OCI-LY3 (cell line): ENCODE results near the gene CERKL.
A peak's percentile ranks its signal among the peaks of the same experiment; 100 is the strongest.

Experiments used
- H2AFZ ChIP-seq: fragments of 200-600, 300-600 bp; shearing (Covaris generic); 2 replicates; pipeline ENCODE4 v1.6.0; 2014; ENCODE audit warnings: antibody characterized with exemption, low read depth, low read length
- H3K27ac ChIP-seq: fragments of 200-600, 300-600 bp; sonication (generic); 2 replicates; pipeline ENCODE4 v1.5.1; 2014; ENCODE audit warnings: mild to moderate bottlenecking, low read length, moderate library complexity, mixed read lengths
- H3K27me3 ChIP-seq: fragments of 200-600, 300-600 bp; sonication (generic); 2 replicates; pipeline ENCODE4 v1.6.1; 2014; ENCODE audit warnings: low read depth, low read length, mixed read lengths
- H3K36me3 ChIP-seq: fragments of 200-600, 300-600 bp; sonication (generic); replicated peaks from 2 replicates; pipeline ENCODE3; 2014; ENCODE audit warnings: low read depth, low read length, mixed read lengths
- H3K4me1 ChIP-seq: fragments of 300-600, 200-600 bp; sonication (generic); 2 replicates; pipeline ENCODE4 v1.6.1; 2014; ENCODE audit warnings: low read length, mixed read lengths
- H3K4me2 ChIP-seq: fragments of 200-600, 300-600 bp; sonication (generic); 2 replicates; pipeline ENCODE4 v1.6.1; 2014; ENCODE audit warnings: low read length, mixed read lengths
- H3K4me3 ChIP-seq: fragments of 300-600, 200-600 bp; sonication (generic); 2 replicates; pipeline ENCODE4 v1.5.1; 2014; ENCODE audit warnings: antibody characterized with exemption, mild to moderate bottlenecking, low read length, moderate library complexity
- H3K79me2 ChIP-seq: fragments of 300-600, 200-600 bp; shearing (Covaris generic); 2 replicates; pipeline ENCODE4 v1.6.1; 2014; ENCODE audit warnings: mild to moderate bottlenecking, low read length, mixed read lengths
- H3K9ac ChIP-seq: fragments of 300-600, 200-600 bp; shearing (Covaris generic); 2 replicates; pipeline ENCODE4 v1.6.0; 2014; ENCODE audit warnings: mild to moderate bottlenecking, low read length, moderate library complexity
- H3K9me3 ChIP-seq: fragments of 200-600, 300-600 bp; shearing (Covaris generic); 2 replicates; pipeline ENCODE4 v1.6.1; 2014; ENCODE audit warnings: low read length, mixed read lengths; ENCODE audit not compliant: insufficient read depth
- H4K20me1 ChIP-seq: fragments of 200-600, 300-600 bp; sonication (generic); 2 replicates; pipeline ENCODE4 v1.6.1; 2016; ENCODE audit warnings: low read length, mixed read lengths; ENCODE audit not compliant: insufficient read depth
- EZH2phosphoT487 ChIP-seq: fragments of 200-600 bp; shearing (Covaris generic); IDR thresholded peaks from 2 replicates; pipeline ENCODE4 v1.6.1; 2018; ENCODE audit warnings: antibody characterized with exemption, mixed run types, low read depth
- TF ChIP-seq, protein P1 (sequence below): fragments of 200-600, 300-600 bp; sonication (generic); IDR thresholded peaks from 2 replicates; pipeline ENCODE4 v1.5.1; 2014; ENCODE audit warnings: antibody characterized with exemption, low read length, low read depth

Gene CERKL

DNA sequence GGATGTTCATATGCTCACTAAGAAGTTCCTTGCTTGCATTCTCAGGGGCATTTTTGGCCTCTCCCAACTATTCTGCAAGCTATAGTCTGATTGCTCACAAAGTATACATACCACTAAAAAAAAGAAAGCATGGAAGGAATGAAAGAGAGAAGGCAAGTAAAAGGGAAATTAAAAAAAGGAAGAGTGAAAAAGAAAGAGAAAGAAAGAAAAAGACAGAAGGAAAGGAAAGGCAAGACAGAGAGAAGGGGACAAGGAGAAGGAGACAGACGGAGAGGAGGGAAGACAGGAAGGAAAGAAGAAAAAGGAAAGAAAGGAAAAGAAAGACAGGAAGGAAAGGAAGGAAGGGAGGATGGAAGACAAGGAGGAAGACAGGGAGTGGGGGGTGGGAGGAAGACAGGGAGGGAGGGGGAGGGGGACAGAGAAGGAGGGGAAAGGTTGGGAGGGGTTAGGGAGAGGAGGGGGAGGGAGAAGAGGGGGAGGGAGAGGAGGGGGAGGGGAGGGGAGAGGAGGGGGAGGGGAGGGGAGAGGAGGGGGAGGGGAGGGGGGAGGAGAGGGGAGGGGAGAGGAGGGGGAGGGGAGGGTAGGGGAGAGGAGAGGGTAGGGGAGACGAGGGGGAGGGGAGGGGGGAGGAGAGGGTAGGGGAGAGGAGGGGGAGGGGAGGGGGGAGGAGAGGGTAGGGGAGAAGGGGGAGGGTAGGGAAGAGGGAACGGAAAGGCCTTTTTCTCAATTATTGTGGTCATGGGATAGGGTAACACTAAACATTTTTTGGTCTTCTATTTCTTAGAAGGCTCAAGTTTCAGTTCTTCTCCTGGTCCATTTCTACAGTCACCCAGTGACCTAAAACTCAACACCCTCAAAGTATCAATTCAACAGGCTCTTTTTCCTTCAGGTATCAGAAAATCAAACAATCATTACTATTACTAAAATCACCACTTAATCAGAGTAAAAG, 50.7 kb downstream of the CERKL start:
- Histone ChIP-seq H3K4me1 (peaks cover 16% of the 10 kb centered on the region), H3K9me3 (no peaks in the 10 kb centered on the region), H3K79me2 (no peaks in the 10 kb centered on the region), H4K20me1 (no peaks in the 10 kb centered on the region), H3K4me2 (no peak overlapping the region), H3K27me3 (no peaks in the 10 kb centered on the region), H3K36me3 (no peaks in the 10 kb centered on the region), H3K4me3 (no peak overlapping the region), H3K9ac (no peak overlapping the region), H2AFZ (no peak overlapping the region), H3K27ac (no peak overlapping the region)
- no peak for TF ChIP-seq EZH2phosphoT487
- TF ChIP-seq, protein P1, sequence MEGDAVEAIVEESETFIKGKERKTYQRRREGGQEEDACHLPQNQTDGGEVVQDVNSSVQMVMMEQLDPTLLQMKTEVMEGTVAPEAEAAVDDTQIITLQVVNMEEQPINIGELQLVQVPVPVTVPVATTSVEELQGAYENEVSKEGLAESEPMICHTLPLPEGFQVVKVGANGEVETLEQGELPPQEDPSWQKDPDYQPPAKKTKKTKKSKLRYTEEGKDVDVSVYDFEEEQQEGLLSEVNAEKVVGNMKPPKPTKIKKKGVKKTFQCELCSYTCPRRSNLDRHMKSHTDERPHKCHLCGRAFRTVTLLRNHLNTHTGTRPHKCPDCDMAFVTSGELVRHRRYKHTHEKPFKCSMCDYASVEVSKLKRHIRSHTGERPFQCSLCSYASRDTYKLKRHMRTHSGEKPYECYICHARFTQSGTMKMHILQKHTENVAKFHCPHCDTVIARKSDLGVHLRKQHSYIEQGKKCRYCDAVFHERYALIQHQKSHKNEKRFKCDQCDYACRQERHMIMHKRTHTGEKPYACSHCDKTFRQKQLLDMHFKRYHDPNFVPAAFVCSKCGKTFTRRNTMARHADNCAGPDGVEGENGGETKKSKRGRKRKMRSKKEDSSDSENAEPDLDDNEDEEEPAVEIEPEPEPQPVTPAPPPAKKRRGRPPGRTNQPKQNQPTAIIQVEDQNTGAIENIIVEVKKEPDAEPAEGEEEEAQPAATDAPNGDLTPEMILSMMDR, result no peak

DNA sequence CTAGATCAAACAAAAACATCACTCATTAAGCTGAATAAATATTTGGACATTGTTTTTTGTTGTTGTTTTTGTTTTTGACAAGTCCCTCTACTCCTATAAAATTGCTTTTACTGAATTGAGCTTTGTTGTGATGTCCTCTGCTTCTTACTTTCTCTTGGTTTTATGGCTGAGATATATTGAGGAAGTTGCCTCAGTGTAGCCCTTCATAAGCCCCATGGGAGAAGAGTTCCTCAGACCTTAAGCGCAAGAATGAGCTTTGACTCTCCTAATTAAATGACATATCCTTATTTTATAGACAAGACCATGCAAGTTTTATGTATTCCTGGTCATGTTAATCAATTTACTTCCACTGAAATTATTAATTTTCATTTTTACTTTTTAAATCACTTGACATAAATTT, 54.9 kb downstream of the CERKL start:
- Histone ChIP-seq H3K9ac (no peak overlapping the region), H3K4me3 (no peak overlapping the region), H3K4me1 (peaks cover 16% of the 10 kb centered on the region), H3K36me3 (no peaks in the 10 kb centered on the region), H3K79me2 (no peaks in the 10 kb centered on the region), H3K27me3 (no peaks in the 10 kb centered on the region), H3K4me2 (no peak overlapping the region), H2AFZ (no peak overlapping the region), H3K27ac (no peak overlapping the region), H4K20me1 (no peaks in the 10 kb centered on the region), H3K9me3 (no peaks in the 10 kb centered on the region)
- TF ChIP-seq EZH2phosphoT487, result no peak
- TF ChIP-seq, protein P1, result no peak

DNA sequence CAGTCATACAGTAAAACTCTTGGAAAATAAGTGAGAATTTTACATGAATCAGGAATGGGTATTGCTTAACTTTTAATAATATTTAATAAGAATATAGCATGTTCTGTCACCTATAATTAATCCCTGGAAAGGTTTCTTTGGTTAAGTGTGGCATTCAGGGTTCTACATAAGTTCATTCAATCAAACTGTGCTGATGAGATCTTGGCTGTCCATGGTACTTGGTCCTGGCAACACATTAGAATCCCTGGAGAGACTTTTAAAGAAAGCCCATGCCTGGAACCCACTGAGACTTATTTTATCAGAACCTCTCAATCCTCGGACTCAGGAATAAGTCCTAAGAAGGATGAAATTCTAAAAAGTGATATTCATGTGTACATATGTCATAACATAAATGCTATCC, 60.3 kb downstream of the CERKL start:
- no peak overlapping the region for H2AFZ ChIP-seq
- TF ChIP-seq EZH2phosphoT487, result no peak
- TF ChIP-seq, protein P1, result no peak

DNA sequence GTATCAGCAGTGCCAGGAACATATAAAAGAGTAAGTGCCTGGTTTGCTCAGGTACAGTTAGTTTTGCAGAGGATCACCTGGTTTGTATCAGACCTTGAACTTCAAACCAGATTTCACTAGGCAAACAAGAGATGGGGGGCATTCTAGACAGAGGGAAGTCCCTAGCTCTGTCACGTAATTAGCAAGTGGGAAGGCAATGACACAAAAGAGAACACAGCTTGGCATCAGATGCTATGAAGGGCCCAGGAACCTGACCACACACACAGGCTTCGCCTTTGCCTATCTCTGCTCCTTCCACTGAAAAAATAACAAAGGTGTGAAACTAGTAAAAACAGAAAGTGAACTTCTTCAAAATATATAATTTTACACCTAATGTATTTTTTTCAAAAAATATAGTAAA, 62.6 kb downstream of the CERKL start:
- H3K4me2 ChIP-seq, result peak overlapping the region; percentile 39
- peak overlapping the region; percentile 19; the same call in 1 of the 2 replicates for H2AFZ ChIP-seq

More for the DNA sequence above, 60.3 kb downstream of the CERKL start:
- peaks cover 12% of the 10 kb centered on the region for H3K4me1 ChIP-seq
- no peak overlapping the region for H3K4me2 ChIP-seq
- no peak overlapping the region for H3K4me3 ChIP-seq
- H3K9me3 ChIP-seq, result no peaks in the 10 kb centered on the region
- no peak overlapping the region for H3K27ac ChIP-seq
- H3K27me3 ChIP-seq, result no peaks in the 10 kb centered on the region
- H4K20me1 ChIP-seq, result no peaks in the 10 kb centered on the region
- no peaks in the 10 kb centered on the region for H3K36me3 ChIP-seq
- H3K79me2 ChIP-seq, result no peaks in the 10 kb centered on the region
- H3K9ac ChIP-seq, result no peak overlapping the region

More for the DNA sequence above, 62.6 kb downstream of the CERKL start:
- H3K4me1 ChIP-seq, result peaks cover 12% of the 10 kb centered on the region
- no peak overlapping the region for H3K9ac ChIP-seq
- H4K20me1 ChIP-seq, result no peaks in the 10 kb centered on the region
- no peaks in the 10 kb centered on the region for H3K9me3 ChIP-seq
- no peak overlapping the region for H3K4me3 ChIP-seq
- no peaks in the 10 kb centered on the region for H3K36me3 ChIP-seq
- no peak overlapping the region for H3K27ac ChIP-seq
- no peaks in the 10 kb centered on the region for H3K27me3 ChIP-seq
- H3K79me2 ChIP-seq, result no peaks in the 10 kb centered on the region
- no peak for TF ChIP-seq EZH2phosphoT487
- TF ChIP-seq, protein P1, result no peak
